CD4-positive, alpha-beta T cell treated with Interleukin-4 for 1 hour (primary cell): ENCODE measurements around the gene SESN3.

Experiments used
- DNase-seq, 2 donors: peaks; one replicate each; pipeline ENCODE4 v3.0.0-alpha.2; 2020 to 2022

The SESN3 gene

DNA sequence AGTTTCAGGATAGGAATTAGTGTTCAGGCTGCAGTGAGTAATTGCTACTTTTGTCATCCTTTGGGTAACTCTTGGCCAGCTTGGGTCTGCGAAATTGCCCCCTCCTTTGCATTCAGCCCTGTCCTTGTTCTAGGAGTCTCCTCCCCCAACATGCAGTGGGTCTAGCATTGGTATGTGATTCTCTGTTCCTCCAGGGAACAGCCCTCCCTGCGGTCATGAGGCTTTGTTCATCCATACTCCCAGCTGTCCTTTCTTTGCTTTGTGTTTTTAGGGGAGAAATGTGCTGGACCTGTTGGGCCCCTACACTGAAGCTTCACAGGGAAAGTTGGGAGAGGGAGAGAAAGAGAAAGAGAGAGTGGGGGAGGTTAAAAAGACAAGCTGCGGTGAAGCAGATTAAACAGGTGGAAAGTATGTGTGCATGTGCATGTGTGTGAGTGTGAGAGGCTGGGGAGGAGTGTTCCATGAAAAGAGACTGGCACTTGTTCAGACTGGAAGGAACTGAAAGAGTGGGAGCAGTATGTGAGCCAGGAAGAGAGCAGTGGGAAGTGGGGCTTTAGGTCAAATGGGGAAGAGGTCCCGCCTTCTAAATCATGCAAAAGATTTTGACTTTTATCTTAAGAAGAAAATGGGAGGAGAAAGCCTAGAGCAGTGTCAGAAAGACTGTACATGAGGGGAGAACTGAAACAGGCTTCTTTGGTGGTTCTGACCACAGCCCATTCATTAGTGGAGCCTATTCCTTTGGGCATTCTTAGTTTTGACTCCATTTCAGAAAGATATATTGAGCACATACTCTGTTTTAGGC, 17.9 kb upstream of the SESN3 start:
- DNase-seq, result no peak

DNA sequence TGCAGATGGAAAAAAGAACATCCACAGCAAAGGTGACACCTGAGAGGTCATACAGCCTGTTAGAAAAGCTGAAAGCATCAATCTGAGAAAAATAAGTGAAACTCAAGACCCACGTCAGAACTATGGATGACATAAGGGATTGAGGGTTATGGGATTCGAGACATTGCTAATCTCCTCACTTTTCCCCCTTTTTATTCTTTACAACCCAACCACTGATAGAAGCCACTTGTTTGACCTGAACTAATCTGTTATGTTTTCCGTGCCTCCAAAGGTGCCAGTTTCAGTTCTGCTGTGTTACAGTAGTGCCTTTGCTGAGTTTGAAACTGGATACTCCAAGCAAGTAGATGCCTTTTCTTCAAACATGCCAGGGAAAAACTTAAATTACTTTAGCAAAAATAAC, 16.9 kb upstream of the SESN3 start:
- DNase-seq, result no peak

DNA sequence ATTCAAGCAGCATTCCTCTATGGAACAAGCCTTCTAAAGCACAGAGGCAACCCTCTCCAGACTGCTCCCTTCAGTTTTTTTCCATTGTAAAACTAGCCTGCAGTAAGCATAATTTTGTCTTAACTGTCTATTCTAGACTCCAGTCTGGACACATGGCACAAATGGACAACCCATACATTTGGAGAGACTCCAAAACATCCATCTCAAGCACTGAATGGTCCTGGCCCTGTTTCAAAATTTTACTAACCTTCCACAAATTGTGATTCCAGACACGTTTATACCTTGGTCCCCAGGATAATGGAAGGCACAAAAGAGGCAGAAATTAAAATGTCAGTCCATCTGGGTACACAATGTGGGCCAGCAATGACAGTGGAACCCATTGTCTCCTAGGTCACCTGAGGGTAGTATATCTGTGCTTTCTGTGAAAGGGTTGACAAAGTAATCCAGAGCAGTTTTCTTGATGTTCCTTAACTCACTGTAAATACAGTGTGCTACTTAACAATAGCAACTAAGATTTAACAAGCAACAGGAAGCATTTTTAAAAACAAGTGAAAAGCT, 16.2 kb upstream of the SESN3 start:
- DNase-seq, result no peak

DNA sequence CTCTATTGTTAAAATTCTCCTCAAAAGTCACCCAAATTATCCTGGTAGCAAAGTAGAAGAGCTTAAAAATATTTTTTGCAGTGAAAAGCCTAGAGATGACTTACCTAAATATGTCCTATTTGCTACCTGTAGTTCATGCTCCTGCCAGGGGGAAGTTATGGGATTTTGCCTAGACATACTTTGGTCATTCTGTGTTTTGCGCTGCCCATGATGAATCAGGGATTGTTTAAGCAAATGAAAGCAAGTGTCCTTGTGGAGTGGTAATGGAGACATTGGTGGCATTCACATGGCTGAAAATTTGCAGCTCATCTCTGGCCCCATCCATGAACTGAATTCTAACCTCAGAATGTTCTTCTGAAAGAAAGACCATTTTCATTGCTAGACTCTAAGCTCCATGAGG, 14.6 kb upstream of the SESN3 start:
- DNase-seq, result no peak

DNA sequence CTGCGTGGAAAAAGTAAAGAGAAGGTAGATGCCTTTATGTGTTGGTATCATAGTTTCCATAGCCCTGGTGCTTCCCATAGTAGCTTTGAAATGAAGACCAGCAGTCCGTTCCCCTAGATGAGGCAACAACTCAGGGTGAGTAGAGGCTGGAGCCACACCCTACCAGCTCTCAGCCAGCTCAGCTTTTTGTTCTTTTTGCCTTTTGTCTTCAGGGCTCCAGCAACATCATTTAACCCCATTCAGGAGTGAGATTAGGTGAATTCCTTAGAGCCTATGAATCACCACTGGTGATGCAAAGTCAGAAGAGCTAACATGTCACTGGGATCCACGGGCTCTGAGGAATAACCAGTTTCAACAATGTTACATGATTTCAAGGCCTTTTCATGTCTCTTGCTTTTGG, 14.0 kb upstream of the SESN3 start:
- DNase-seq, result peak in 1 of 2 donors; percentile 48

DNA sequence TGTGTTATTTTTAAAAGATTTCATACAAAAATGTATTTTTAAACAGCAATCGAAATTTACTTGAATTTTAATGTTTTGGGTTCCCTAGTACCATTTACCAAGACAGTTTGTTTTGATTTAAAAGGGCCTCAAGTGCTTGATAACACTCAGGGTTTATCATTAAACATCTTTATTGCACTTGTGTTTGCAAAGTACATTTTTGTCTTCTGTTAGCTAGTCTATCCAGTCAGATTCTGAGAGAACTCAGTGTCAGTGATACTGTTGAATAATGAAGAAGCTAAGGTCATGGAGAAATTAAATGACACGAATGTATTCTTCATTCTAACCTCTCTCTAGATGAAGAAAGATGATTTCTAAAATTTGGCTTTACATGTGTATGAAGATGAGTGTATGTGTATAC, 12.7 kb upstream of the SESN3 start:
- DNase-seq, result no peak

DNA sequence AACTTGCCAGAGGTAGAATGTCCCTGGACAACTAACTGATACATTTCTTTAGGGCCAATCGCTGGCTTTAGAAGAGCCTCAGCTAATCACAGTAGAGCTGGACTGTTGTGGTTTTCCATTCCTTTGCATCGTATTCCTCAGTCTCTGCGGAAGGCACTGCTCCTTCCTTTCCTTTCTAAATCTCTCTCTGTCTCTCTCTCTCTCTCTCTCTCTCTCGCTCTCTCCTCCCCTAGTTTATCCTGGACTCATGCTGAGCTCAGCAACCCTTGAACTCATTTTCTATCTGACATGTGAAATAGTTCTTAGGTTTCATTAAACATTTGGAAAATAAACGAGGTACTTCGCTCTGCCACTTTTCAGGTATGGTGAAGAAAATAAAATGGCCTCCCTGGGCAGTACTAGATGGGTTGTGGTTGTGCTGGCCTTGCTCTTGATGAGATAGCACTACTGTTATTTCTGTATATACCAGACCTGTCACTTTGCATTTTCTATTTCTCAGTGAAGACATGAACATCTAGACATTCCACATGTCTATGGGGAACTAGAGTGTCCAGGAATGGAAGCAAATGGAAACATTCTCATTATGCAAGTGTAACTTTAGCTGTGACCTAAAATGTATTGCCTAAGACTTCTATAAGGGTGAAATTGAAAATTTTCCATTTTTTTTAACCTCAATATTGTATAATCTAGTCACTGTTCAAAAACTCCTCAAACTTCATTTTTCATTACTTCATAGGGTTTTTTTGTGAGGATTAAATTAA, 12.0 kb upstream of the SESN3 start:
- DNase-seq, result no peak

DNA sequence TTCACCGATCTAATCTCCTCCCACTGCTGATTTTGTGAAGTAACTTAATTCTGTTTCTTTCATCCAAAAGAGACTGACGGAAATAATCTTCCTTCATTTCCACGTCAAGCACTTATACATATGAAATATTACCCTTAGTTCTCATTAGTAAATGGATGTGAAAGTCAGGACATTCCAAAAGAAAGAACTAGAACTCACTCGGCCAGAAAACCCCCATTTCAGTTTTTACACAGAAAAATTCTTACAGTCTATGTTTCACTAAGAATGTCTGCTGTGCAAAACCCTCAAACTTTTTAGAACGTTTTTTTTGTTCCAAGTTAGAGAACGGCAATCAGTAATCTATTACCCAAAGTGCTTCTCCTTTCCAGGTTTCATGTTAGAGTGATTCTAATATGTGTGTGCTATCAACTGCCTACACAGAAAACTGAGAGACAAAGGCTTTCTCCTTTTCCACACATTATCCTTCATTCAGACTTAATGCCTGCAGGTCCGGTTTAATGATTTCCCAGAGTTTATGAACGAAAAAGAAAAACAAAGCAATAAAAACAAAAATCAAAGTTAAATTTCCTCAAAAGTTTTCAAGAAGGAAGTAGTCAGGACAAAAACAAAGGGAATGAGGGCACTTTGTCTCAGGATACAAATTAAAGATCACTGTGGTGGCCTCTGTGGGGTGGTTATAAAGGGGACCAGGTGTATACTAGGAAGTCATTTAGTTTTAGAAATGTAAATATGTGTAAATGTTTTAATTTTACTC, 11.3 kb upstream of the SESN3 start:
- no peak for DNase-seq

DNA sequence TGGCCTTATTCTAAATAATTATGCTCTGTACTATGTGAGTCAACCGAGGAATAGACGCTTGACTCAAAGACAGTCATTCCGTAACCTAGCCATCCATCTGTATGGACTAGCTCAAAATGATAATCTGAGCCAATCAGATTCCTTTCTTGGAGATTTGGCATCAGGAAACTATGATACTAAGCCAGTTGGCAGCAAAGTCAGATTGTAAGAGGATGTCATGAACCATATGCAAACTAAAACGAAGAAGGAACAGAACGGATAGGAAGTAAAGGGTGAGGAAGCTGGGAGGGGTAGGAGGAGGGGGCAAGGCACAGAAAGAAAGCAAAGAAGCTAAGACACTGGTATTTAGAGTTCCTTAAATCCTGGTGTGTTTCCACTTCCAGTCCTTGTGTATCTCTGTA, 10.7 kb upstream of the SESN3 start:
- DNase-seq, result no peak

DNA sequence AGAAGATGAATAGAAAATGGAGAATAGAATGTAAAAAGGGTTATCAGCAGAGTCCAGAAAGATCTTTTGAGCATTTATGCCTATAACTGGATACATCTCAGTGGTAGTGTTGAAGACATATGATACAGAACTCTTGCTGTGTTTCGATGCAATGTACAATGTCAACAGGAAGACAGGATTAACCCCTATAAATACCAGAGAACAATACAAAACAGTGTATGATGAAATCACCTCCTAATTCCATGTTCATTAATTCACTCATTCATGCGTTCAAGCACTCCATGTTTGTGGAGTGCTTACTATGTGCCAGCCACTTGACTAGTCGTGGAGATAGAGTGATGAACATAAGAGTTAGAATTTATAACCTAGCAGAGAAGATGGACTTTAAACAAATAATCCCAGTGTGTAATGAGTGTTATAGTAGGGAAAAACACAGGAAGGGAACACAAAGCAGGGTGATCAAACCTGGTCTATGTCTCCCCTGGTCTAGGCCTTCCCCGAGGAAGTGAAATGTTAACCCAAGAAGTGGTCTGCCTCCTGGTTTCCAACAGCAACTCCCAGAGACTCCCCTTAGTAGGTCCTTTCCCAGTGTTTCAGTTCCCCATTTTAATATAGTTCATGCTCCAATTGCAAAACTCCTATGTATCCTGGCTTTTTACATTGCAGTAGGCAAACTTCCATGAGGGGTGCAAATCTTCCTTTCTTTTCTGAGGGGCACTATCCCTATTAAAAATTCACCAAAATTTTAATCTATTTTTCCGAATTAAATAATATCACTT, 9.1 kb upstream of the SESN3 start:
- no peak for DNase-seq

DNA sequence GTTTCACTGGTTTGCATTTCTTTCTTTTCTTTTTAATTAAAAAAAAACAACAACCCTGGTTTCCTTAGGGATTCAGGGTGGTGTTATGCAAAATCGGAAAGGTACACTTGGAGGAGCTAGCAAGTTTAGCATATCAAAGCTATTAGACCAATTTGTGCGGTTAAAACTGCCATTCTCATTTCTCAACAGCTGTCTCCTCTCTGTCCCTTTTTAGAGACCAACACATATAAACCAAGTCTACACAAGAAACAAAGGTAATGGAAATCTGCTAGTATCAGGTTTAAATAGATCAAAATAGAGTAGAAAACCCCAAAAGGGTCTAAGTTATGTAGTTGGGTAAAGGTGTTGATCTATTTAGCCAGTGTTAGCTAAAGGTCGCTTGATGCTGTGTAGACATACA, 1.7 kb upstream of the SESN3 start:
- no peak for DNase-seq

DNA sequence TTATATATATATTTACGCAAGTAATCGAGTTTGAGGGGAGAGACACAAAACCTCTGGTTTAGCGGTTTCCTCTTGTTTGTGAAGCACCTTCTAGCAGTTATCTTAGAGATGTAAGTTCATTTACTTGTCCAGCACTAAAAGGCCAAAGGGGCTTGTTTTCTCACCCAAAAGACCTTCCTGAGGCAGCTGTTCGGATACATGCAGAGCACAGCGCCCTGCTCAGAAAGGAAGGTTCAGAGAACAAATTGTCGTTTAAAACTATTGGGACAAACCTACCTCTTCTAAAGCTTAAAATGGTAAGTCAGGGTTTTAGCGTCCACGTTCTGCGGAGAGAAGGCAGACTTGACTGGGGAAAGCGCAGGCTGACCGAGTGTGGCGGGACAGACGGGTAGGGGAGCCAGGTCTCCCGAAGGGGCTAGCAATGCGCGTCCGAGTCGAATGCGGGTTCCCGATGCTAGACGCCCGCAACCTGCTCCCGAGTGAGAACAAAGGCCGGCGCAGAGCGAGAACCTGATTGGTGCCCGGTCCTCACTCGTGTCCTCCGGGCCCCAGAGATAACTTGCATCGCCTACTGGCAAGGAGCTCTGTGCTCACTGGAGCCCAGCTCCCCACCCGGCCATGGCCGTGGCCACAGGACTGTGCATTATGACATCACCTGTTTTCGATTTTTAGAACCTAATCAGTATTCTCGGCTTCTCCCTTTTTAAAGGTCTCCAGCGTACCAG, 1.0 kb upstream of the SESN3 start:
- DNase-seq, result peak; percentile 76 to 82

DNA sequence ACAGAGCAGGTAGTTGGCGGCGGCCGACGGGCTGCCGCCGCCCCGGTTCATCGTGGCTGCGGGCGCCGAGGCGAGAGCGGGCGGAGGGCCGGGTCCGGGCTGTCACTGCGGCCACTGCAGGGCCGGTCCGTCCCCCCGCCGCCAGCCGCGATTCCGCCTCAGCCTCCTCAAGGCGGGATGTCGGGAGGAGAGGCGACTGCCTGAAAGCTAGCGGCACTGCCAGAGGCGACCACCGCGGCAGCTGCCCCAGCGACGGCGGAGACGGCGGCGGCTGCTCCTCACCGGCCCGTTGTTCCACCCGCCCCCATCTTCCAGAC, 234 bp downstream of the SESN3 start:
- DNase-seq, result no peak

DNA sequence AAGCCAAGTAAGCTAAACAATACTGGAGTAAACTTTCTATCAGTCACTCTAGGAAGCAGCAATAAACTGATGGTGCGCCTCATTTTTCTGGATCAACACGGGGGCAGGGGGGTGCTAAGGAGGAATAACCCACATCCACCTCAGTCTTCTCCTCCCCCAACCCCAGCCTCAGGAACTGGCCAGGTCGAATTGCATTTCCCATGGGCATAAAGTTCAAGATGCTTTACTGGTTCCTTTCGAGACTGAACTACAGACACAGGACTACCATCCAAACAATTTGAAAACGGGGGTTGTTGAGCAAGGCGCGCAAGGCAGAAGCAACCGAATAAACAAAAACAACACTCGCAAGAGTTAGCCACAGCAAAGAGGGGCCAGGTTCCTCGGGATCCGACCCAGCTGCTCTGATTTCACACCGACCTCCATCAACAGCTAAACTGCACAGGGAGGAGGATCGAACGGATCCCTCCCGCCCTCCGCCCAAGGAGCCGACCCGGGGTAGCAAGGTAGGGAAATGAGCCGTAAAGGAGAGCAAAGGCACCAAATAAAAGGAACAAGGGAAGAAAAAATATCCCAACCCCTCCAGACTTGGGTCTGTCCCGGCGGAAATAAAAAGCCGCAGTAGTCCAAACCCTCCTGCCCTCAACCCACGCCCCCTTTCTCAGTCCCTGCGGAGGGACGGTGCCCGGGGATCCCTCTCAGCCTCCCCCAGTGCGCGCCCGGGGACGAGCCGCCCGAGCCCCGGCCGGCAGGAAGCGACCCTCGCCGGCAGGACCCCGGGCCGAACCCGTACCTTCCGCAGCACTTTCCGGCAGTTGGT, 801 bp downstream of the SESN3 start:
- DNase-seq, result peak in 1 of 2 donors; percentile 19

DNA sequence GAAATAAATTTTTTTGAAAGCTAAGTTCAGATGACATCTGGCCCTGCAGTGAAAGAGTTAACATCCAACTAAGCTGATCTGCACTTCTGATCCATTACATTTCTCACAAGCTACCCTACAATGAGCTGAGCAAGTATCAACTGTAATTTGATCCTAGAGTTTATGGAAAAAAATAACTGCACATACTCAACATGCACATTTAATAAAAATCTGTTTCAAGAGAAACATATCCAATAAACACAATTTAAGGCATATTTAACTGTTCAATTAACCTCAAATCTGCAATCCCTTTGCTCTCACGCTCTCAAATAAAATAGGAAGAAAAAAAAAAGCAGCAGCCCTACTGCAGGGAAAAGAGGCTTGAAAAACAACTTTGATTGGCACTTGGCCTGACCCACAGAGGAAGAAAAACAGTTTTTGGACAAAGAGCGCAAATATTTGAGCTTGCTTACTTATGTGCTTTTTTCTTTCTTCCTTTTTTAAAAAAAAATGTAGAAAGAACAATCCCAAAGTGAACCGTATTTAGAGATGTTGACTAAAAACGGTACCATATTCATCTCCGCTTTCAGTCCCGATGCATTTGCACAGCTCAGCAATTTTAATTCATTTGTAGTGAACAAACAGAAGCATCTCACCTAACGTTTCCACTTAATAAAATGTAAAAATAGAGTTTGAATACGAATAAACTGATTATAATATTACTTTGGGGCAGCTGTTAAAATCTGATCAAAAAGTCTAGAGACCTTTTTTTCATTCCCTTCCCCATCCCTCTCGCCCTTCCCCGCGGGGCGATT, 1.6 kb downstream of the SESN3 start:
- DNase-seq, result peak in 1 of 2 donors; percentile 23

DNA sequence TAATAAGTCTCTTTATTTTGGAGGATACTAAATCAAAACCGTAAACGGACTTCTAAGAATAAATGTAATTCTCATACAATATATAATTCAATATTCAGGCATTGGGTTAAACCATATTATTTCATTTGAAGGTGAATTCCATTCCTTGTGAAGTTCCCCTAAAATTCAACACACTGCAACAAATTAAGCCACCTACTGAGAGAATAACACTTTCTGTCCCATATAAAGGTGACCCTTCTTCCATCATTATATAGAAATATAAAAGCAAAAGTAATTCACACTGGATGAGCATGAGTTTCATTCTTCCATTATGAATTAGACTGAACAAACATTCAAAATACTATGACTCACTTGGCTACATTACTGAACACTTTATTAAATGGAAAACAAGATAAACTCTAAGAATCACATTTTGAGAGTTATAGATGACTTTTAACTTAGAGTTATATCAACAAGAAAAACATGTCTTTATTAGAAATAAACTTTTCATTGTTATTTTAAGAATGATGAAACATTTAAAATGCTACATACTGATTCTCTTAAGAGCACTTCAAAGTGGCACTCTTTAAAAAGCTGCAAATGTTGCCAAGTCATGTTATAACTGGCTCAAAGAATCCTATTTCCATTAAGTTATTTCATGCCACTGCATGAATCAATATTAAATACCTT, 2.8 kb downstream of the SESN3 start:
- no peak for DNase-seq

DNA sequence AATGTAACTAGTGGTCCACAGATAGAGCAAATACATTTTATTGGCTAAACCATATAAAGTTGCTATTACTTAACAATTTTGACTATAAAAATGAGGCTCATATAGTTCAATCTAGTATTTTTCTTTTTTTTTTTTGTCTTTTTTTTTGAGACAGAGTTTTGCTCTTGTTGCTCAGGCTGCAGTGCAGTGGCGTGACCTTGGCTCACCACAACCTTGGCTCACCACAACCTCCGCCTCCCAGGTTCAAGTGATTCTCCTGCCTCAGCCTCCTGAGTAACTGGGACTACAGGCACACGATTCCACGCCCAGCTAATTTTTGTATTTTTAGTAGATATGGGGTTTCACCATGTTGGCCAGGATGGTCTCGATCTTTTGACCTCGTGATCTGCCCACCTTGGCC, 3.9 kb downstream of the SESN3 start:
- DNase-seq, result peak in 1 of 2 donors; percentile 20

DNA sequence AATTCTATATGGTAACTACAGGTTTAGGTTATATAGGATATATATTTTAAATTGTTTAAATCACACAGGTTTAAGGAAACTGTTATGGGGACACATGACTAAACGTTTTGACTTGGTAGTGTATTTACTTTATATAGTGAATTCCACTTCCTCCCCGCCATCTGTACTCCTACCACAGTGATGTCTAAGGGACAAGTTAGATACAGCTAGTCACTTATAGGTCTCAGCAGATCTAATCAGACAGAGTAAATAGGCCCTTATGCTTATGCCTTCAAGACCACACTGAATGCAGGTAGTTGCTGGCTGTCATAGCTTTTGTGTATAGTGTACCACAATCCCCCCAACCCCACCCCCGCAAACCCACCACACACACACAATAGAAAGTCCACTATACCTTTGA, 8.2 kb downstream of the SESN3 start:
- no peak for DNase-seq

DNA sequence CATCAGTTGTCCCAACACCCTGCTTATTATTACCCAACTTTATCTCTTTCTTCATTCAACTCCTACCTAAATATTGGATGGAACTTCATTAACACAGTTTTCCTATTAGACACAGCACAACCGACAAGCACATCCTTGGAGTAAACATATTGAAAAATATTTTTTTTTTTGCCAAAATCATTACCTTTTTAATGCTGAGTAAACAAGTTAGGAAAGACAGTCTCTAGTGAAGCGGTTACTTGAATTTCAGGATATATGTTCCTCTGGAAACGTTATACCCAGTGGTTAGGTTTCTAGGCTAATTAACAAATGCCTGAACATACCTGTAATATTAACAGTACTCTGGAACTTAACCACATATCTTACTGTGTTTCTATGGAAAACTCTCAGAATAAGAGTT, 11.4 kb downstream of the SESN3 start:
- DNase-seq, result no peak

DNA sequence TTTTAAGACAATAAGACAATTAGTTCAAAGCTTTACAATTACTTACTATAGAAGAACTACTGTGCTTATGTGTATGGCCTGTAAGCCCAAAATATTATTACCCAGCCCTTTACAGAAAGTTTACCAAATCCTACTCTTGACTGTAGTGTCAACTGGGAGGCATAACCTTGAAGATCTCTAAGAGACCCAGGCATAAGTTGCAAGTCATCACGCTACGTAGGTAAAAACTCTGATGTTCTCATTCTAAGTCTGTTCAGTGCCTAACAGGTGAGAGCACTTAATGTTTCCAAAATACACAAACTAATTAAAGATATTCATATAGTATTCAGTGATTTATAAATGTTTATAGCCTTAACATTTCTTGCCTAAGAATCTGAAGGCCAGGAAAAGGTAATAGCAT, 12.9 kb downstream of the SESN3 start:
- DNase-seq, result no peak
